H1 (cell line): ENCODE data around the gene RNF208.

Experiments
- CTCF ChIP-seq, 3 experiments: IDR thresholded peaks; 1 replicate in 2 of 3; 2 replicates in 1 of 3; pipeline versions ENCODE4 v1.5.1 to v1.6.1; 2011; ENCODE audit warnings: low read length in 3 of 3, mild to moderate bottlenecking in 3 of 3, inconsistent platforms in 2 of 3, low read depth in 1 of 3, moderate library complexity in 1 of 3; ENCODE audit not compliant: insufficient read depth in 1 of 3; ENCODE audit errors: control extremely low read depth in 1 of 3
- EZH2 ChIP-seq: fragments of 200-600 bp; sonication (generic); IDR thresholded peaks from 2 replicates; pipeline ENCODE4 v1.7.1; 2012; ENCODE audit warnings: low read depth, mild to moderate bottlenecking, moderate library complexity, low read length, inconsistent platforms; ENCODE audit not compliant: severe bottlenecking
- POLR2A ChIP-seq, 2 experiments: IDR thresholded peaks; 1 replicate in 1 of 2; 2 replicates in 1 of 2; pipeline ENCODE4 v1.6.1; 2011; ENCODE audit warnings: low read depth in 2 of 2, low read length in 2 of 2, mild to moderate bottlenecking in 2 of 2; ENCODE audit errors: control extremely low read depth in 1 of 2

GRCh38 chr9:137227853-137228505 is 5.9 kb upstream of the RNF208 start:
- TF ChIP-seq POLR2A (IDR thresholded peaks at IDR 0.05; ENCODE audit: control extremely low read depth in 1 of 2, low read depth in 2 of 2, low read length in 2 of 2) (no peak), EZH2 (no peak), CTCF (IDR thresholded peaks at IDR 0.05; ENCODE audit: control extremely low read depth in 1 of 3, insufficient read depth in 1 of 3, low read depth in 1 of 3, low read length in 3 of 3) (no peak)
